HG03432 (cell line): ENCODE measurements around the gene KLK5.

Experiments
- ATAC-seq: cut with Tn5 transposase; IDR thresholded peaks from one replicate; pipeline ENCODE4 v1.9.1; 2021; ENCODE audit warnings: mild to moderate bottlenecking, moderate library complexity; ENCODE audit not compliant: unreplicated experiment

Gene KLK5

GRCh38 chr19:50894478-50895356, 58.1 kb downstream of the KLK5 start:
- no peak for ATAC-seq
